Neural cell (in vitro differentiated cells): ENCODE data around the gene RGS6. TPM values are rescaled to one million over a fixed set of nuclear protein-coding genes. Genes with fewer than 3 reads are reported as not detected.

Experiments
- H2AFZ ChIP-seq: fragments of 200-600, 300-800 bp; sonication (generic), shearing (Covaris generic); 2 replicates; pipeline ENCODE4 v1.6.0; 2014; ENCODE audit warnings: low read depth, mild to moderate bottlenecking, antibody characterized with exemption, low read length, moderate library complexity
- H3F3A ChIP-seq: fragments of 200-600 bp; shearing (Covaris generic); 2 replicates; pipeline ENCODE4 v1.6.1; 2016; ENCODE audit warnings: mild to moderate bottlenecking, moderate library complexity, mixed read lengths, antibody characterized with exemption, low read length; ENCODE audit not compliant: insufficient read depth, poor library complexity, severe bottlenecking
- H3K27ac ChIP-seq: fragments of 200-600, 300-800 bp; sonication (generic), shearing (Covaris generic); 2 replicates; pipeline ENCODE4 v1.5.1; 2014; ENCODE audit warnings: mild to moderate bottlenecking, low read length, moderate library complexity
- H3K27me3 ChIP-seq: fragments of 300-800, 200-600 bp; sonication (generic), shearing (Covaris generic); 2 replicates; pipeline ENCODE4 v1.6.0; 2014; ENCODE audit warnings: mild to moderate bottlenecking, low read depth, low read length, moderate library complexity; ENCODE audit not compliant: insufficient read depth
- H3K36me3 ChIP-seq: fragments of 300-800, 200-600 bp; sonication (generic), shearing (Covaris generic); 2 replicates; pipeline ENCODE4 v1.5.1; 2014; ENCODE audit warnings: mild to moderate bottlenecking, antibody characterized with exemption, low read length, moderate library complexity; ENCODE audit not compliant: insufficient read depth
- H3K4me2 ChIP-seq: fragments of 300-800, 200-600 bp; sonication (generic), shearing (Covaris generic); 2 replicates; pipeline ENCODE4 v1.6.0; 2014; ENCODE audit warnings: mild to moderate bottlenecking, low read length
- H3K4me3 ChIP-seq: fragments of 300-800, 200-600 bp; sonication (generic), shearing (Covaris generic); 2 replicates; pipeline ENCODE4 v1.5.1; 2014; ENCODE audit warnings: mild to moderate bottlenecking, low read length, moderate library complexity
- H3K79me2 ChIP-seq: fragments of 200-600 bp; shearing (Covaris generic); replicated peaks from 2 replicates; pipeline ENCODE4 v1.6.0; 2014; ENCODE audit warnings: mild to moderate bottlenecking, low read length, moderate library complexity; ENCODE audit not compliant: insufficient read depth
- H3K9ac ChIP-seq: fragments of 300-800, 200-600 bp; sonication (generic), shearing (Covaris generic); 2 replicates; pipeline ENCODE4 v1.6.1; 2016; ENCODE audit warnings: mild to moderate bottlenecking, low read length, mixed read lengths
- H3K9me2 ChIP-seq: fragments of 200-600 bp; shearing (Covaris generic); 2 replicates; pipeline ENCODE4 v1.6.1; 2016; ENCODE audit warnings: mild to moderate bottlenecking, low read length, mixed read lengths; ENCODE audit not compliant: insufficient read depth
- H3K9me3 ChIP-seq: fragments of 200-600, 300-800 bp; sonication (generic), shearing (Covaris generic); 2 replicates; pipeline ENCODE4 v1.6.1; 2016; ENCODE audit warnings: mild to moderate bottlenecking, mixed run types, low read length, moderate library complexity, mixed read lengths
- H4K20me1 ChIP-seq: fragments of 200-600 bp; shearing (Covaris generic); 2 replicates; pipeline ENCODE4 v1.6.1; 2016; ENCODE audit warnings: mild to moderate bottlenecking, mixed run types; ENCODE audit not compliant: insufficient read depth
- EP300 ChIP-seq: fragments of 450-650 bp; conservative IDR thresholded peaks from 2 replicates; pipeline ENCODE4 v1.6.1; 2014; ENCODE audit warnings: antibody characterized with exemption, mild to moderate bottlenecking, moderate library complexity; ENCODE audit not compliant: poor library complexity, severe bottlenecking
- EZH2 ChIP-seq: fragments of 200-600, 300-800 bp; shearing (Covaris generic), sonication (generic); IDR thresholded peaks from 2 replicates; pipeline ENCODE4 v1.6.1; 2014; ENCODE audit warnings: antibody characterized with exemption, low read length, borderline replicate concordance, mild to moderate bottlenecking; ENCODE audit not compliant: insufficient read depth, poor library complexity, severe bottlenecking
- MXI1 ChIP-seq: fragments of 450-650 bp; conservative IDR thresholded peaks from 2 replicates; pipeline ENCODE4 v1.6.1; 2014; ENCODE audit warnings: antibody characterized with exemption, mild to moderate bottlenecking; ENCODE audit not compliant: poor library complexity, severe bottlenecking
- POLR2AphosphoS5 ChIP-seq: IDR thresholded peaks from 2 replicates; pipeline ENCODE4 v1.6.1; 2012
- RAD21 ChIP-seq: fragments of 450-650 bp; conservative IDR thresholded peaks from 2 replicates; pipeline ENCODE4 v1.6.1; 2014; ENCODE audit warnings: antibody characterized with exemption, mild to moderate bottlenecking, moderate library complexity
- SMC3 ChIP-seq: fragments of 450-650 bp; conservative IDR thresholded peaks from 2 replicates; pipeline ENCODE4 v1.6.1; 2014; ENCODE audit warnings: antibody characterized with exemption, mild to moderate bottlenecking, moderate library complexity; ENCODE audit not compliant: poor library complexity
- TAF1 ChIP-seq: IDR thresholded peaks from 2 replicates; pipeline ENCODE4 v1.6.1; 2012; ENCODE audit warnings: low read depth
- polyA plus RNA-seq: library from polyadenylated mRNA; depleted of rRNA; stranded (reverse); fragments of >200 nt; gene quantifications from 2 replicates; pipeline ENCODE4 v1.2.3, GENCODE V29; 2014
- TF ChIP-seq, protein P1 (sequence below): fragments of 450-650 bp; IDR thresholded peaks from 2 replicates; pipeline ENCODE4 v1.5.1; 2014; ENCODE audit warnings: antibody characterized with exemption, mild to moderate bottlenecking, moderate library complexity; ENCODE audit not compliant: poor library complexity, severe bottlenecking
- TF ChIP-seq, protein P2 (sequence below): IDR thresholded peaks from 2 replicates; pipeline ENCODE4 v1.6.1; 2012; ENCODE audit warnings: borderline replicate concordance

RGS6 gene
- polyA plus RNA-seq, 1 donor from 2014 or later = 7.3 TPM

DNA sequence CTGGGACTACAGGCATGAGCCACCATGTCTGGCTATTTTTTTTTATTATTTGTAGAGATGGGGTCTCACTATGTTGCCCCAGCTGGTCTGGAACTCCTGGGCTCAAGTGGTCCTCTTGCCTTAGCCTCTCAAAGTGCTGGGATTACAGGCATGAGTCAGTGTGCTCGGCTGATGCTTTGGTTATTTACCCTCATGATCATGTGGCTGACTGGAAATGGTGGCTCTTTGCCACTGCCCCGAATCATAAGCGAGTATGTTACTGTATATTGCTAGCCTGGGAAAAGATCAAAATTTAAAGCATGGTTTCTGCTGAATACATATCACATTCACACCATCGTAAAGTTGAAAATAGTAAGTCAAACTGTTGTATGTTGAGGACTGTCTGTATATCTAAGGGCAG lies 101.1 kb downstream of the RGS6 start:
- no peaks in the 10 kb centered on the region for H3K79me2 ChIP-seq
- no peak overlapping the region for H2AFZ ChIP-seq
- TF ChIP-seq RAD21 = no peak
- TF ChIP-seq, protein P1, sequence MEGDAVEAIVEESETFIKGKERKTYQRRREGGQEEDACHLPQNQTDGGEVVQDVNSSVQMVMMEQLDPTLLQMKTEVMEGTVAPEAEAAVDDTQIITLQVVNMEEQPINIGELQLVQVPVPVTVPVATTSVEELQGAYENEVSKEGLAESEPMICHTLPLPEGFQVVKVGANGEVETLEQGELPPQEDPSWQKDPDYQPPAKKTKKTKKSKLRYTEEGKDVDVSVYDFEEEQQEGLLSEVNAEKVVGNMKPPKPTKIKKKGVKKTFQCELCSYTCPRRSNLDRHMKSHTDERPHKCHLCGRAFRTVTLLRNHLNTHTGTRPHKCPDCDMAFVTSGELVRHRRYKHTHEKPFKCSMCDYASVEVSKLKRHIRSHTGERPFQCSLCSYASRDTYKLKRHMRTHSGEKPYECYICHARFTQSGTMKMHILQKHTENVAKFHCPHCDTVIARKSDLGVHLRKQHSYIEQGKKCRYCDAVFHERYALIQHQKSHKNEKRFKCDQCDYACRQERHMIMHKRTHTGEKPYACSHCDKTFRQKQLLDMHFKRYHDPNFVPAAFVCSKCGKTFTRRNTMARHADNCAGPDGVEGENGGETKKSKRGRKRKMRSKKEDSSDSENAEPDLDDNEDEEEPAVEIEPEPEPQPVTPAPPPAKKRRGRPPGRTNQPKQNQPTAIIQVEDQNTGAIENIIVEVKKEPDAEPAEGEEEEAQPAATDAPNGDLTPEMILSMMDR = no peak
- TF ChIP-seq EP300 = no peak
- no peak for TF ChIP-seq POLR2AphosphoS5
- no peak for TF ChIP-seq MXI1
- TF ChIP-seq EZH2 = no peak
- TF ChIP-seq TAF1 = no peak
- TF ChIP-seq, protein P2, sequence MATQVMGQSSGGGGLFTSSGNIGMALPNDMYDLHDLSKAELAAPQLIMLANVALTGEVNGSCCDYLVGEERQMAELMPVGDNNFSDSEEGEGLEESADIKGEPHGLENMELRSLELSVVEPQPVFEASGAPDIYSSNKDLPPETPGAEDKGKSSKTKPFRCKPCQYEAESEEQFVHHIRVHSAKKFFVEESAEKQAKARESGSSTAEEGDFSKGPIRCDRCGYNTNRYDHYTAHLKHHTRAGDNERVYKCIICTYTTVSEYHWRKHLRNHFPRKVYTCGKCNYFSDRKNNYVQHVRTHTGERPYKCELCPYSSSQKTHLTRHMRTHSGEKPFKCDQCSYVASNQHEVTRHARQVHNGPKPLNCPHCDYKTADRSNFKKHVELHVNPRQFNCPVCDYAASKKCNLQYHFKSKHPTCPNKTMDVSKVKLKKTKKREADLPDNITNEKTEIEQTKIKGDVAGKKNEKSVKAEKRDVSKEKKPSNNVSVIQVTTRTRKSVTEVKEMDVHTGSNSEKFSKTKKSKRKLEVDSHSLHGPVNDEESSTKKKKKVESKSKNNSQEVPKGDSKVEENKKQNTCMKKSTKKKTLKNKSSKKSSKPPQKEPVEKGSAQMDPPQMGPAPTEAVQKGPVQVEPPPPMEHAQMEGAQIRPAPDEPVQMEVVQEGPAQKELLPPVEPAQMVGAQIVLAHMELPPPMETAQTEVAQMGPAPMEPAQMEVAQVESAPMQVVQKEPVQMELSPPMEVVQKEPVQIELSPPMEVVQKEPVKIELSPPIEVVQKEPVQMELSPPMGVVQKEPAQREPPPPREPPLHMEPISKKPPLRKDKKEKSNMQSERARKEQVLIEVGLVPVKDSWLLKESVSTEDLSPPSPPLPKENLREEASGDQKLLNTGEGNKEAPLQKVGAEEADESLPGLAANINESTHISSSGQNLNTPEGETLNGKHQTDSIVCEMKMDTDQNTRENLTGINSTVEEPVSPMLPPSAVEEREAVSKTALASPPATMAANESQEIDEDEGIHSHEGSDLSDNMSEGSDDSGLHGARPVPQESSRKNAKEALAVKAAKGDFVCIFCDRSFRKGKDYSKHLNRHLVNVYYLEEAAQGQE = no peak
- TF ChIP-seq SMC3 = no peak
- H3K9ac ChIP-seq = no peak overlapping the region
- H3K9me2 ChIP-seq = no peaks in the 10 kb centered on the region
- no peaks in the 10 kb centered on the region for H3K27me3 ChIP-seq
- H3K9me3 ChIP-seq = no peaks in the 10 kb centered on the region
- H3K36me3 ChIP-seq = no peaks in the 10 kb centered on the region
- H4K20me1 ChIP-seq = no peaks in the 10 kb centered on the region
- no peak overlapping the region for H3K4me3 ChIP-seq
- H3K27ac ChIP-seq = no peak overlapping the region
- no peak overlapping the region for H3K4me2 ChIP-seq
- no peaks in the 10 kb centered on the region for H3F3A ChIP-seq

DNA sequence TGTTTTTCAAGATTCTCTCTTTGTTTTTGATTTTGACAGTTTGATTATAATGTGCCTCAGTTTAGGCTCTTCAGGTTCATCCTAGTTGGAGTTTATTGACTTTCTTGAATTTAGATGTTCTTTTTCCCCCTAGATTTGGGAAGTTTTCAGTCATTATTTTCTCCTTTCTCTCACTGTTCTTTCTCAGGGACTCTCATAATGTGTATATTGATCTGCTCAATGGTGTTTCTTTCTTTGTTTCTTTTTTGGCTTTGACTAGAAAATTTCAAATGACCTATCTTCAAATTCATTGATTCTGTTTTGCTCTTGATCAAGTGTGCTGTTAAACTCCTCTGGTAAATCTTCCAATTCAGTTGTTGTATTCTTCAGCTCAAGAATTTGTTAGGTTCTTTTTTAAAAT lies 108.3 kb downstream of the RGS6 start:
- no peaks in the 10 kb centered on the region for H3F3A ChIP-seq
- H3K36me3 ChIP-seq = no peaks in the 10 kb centered on the region
- no peaks in the 10 kb centered on the region for H3K79me2 ChIP-seq
- no peak overlapping the region for H3K4me3 ChIP-seq
- no peak overlapping the region for H3K4me2 ChIP-seq
- no peaks in the 10 kb centered on the region for H4K20me1 ChIP-seq
- no peaks in the 10 kb centered on the region for H3K27me3 ChIP-seq
- H3K27ac ChIP-seq = no peak overlapping the region
- peaks cover 3% of the 10 kb centered on the region for H3K9me3 ChIP-seq
- no peak overlapping the region for H3K9ac ChIP-seq
- no peaks in the 10 kb centered on the region for H3K9me2 ChIP-seq
- no peak overlapping the region for H2AFZ ChIP-seq
- no peak for TF ChIP-seq SMC3
- TF ChIP-seq, protein P1 = no peak
- TF ChIP-seq EP300 = no peak
- no peak for TF ChIP-seq EZH2
- TF ChIP-seq MXI1 = no peak
- no peak for TF ChIP-seq RAD21
- TF ChIP-seq POLR2AphosphoS5 = no peak
- TF ChIP-seq TAF1 = no peak
- TF ChIP-seq, protein P2 = no peak
